RCC 7860 (cell line): ENCODE measurements around the gene MLPH.

Experiments used
- DNase-seq: peaks from one replicate; pipeline ENCODE4 v3.0.0-alpha.2; 2015; ENCODE audit warnings: low spot score
- FAIRE-seq: peaks from 2 replicates; lab custom pipeline; 2012; peaks lifted over from hg19 to GRCh38; lab: Jason Lieb, UNC

The MLPH gene, protein sequence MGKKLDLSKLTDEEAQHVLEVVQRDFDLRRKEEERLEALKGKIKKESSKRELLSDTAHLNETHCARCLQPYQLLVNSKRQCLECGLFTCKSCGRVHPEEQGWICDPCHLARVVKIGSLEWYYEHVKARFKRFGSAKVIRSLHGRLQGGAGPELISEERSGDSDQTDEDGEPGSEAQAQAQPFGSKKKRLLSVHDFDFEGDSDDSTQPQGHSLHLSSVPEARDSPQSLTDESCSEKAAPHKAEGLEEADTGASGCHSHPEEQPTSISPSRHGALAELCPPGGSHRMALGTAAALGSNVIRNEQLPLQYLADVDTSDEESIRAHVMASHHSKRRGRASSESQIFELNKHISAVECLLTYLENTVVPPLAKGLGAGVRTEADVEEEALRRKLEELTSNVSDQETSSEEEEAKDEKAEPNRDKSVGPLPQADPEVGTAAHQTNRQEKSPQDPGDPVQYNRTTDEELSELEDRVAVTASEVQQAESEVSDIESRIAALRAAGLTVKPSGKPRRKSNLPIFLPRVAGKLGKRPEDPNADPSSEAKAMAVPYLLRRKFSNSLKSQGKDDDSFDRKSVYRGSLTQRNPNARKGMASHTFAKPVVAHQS

DNA sequence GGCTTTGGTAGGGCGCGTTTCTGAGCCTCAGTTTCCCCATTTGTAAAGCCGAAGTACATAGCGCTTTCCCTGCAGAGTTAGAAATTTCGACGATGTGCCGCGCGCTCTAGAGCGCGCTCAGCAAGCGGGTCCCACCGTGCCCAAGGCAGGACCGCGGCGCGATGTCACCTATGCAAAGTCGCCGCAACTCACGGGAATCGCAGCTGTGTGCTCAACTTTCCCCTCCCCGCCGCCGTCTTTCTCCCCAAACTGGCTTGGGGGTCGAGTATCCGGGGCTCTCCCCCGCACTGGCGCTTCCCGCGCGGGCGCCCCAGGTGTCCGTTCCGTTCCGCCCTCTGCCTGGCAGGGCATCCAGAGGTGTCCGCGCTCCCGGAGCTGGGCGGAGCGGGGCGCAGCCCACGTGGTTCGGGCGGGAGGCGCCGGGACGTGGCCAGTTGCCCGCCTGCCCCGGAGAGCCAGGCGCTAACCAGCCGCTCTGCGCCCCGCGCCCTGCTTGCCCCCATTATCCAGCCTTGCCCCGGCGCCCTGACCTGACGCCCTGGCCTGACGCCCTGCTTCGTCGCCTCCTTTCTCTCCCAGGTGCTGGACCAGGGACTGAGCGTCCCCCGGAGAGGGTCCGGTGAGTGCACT is at the start of gene MLPH:
Gene MLPH, plus strand, starts transcription at position 433 of the 630 bp plus-strand sequence. CDS start 6,176 bp downstream, outside the sequence.
- FAIRE-seq (no peak), DNase-seq (no peak)

DNA sequence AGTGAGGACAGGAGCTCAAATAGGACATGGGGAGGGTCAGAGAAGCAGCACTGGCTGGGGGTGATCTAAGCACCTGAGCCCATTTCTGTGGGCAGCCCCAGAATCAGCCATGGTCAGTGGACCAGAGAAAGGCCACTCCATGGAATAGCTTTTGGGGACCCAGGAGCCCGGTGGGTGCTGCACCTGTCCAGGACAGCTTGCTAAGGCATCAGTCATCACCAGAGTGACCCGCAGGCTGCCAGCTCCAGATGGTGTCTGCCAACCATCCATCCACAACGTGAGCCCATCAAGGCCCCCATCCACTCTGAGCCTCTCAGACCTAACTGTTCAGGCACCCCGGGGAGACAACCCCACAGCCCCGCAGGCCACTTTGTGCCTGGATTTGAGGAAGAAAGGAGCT is 49.5 kb upstream of the MLPH start:
- FAIRE-seq (no peak), DNase-seq (no peak)

DNA sequence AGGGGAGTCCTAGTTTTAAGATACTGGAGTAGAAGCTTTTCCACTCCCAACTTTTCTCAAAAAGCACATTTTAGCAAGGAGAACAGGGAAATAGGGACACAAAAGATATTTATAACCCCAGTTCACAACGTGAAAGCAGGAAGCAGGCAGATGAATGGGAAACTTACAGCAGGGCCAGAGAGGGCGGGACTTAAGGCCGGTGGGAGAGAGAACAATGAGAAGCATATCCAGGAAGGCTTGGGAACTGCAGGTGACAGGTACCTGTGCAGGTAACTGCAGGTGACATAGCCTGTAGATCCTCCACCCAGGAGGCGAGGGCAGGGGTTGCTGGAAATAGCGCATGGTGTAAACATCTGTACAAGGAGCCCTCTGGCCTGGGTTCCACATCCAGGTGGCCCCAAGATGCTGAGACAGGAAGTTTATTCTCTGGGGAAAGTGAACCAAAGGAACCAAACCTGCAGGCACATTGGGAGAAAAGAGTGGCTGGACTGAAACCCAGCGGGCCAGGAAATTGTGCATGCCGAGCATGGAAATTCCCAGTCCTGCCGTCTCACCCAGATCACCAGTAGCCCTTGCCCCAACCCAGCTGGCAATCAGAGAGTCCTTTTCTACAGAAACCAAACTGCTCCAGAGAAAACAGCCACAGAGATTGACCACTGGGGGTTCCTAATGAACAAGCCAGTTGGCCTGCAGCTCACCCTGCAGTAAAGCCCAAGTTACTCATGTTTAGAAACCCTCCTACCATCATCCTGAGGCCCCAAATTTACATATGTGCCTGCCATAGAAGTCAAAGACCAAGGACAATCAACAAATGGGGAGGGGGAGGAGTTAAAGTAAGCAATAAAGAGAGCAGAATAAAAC is 48.7 kb upstream of the MLPH start:
- FAIRE-seq (no peak), DNase-seq (no peak)

DNA sequence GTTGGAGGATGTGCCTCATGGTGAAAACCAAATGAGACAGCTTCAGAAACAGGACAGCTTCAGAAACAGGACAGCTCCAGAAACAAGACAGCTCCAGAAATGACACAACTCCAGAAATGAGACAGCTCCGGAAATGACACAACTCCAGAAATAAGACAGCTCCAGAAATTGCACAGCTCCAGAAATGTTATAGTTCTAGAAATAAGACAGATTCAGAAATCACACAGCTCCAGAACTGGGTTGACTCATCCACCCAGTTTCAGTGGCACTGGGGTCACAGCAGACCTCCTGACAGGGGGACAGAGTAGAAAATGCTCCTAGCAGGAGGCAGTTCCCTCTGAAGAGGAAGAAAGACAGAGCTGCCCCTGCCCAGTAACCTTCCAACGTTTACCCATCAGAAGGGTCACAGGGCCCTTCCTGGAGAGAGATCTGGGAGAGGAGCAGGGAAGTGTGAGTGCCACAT is 46.2 kb upstream of the MLPH start:
- no peak for FAIRE-seq

DNA sequence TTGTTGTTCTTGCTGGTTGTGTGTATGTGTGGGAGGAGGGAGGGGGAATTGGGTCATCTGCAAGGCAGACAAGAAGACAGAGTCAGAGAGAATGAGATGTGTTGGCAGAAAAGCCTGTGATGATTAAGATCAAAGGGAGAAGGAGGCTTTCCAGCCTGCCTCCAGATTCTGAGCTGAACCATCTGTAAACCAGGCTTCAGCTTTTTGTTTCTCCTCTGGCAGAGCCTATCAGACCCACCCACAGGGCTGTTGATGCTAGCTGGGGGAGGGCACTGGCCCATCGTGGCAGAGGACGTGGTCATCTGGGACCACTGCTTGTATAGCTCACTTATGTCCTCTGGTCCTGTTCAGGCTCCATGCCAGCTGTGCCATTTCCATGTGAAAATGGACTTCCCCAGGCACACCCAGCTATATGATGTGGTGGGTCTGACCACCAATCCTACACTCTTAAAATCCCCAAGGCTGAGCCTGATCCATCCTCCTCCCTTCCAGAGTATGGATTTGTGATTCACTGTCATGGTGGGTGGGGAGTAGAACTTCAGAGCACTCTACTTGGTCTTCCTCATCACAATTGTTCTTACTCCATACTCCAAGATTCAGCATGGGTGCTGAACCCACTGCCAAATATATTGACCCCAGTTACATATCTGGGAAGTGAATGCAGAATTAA is 45.3 kb upstream of the MLPH start:
- FAIRE-seq (no peak), DNase-seq (no peak)

More for the DNA sequence above, 46.2 kb upstream of the MLPH start:
- DNase-seq = no peak

DNA sequence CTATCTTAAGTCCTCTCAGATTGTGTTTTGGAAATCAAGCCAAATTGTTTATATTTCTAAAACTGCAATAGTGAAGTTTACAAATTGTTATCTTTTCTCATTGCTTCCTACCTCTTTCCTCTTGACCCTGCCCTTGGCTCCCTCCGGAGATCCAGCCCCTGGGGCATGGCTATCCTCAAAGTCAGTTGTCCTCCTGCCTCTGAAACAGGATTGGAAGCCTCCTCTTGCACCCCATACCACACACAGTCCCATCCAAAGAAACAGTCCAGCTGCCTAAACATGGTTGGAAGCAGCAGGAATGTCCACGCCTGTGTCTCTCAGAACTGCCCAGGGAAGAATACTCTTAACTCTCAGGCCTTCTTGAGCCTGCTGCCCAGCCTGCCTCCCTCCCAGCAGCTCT is 43.0 kb upstream of the MLPH start:
- FAIRE-seq = no peak
- DNase-seq = no peak

DNA sequence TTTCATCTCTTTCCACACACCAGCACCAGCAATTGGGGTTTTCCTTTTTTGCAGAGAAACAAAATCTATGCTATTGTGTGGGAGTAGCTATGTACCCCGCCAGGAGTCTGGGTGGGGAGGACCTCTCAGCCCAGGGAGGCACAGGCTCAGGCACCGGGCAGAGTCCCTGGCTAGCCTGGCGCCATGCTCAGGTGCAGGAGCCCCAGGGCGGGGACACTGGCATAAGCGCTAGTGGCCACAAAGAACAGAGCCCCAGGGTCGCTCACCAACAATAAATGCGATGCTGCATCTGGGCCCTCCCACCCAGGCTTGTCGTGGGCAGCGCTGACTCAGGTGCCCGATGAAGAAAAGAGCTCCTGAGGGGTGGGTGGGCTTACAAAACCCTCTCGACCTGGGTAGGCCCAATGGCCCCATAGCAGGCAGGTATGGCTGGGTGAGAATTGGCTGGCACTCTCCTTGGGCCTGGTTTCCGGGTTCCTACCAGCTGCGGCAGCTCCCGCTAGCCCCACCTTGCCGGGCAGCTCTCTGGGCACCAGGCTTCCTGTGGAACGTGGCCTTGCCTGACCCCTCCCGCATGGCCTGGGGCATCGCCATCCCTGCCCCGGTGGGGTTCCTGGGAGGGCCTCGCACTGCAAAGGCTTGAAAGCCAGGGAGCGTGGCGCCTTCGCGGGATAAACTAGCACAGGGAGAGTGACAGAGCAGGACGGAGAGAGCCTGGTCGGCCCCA is 41.3 kb upstream of the MLPH start:
- FAIRE-seq (no peak), DNase-seq (no peak)

DNA sequence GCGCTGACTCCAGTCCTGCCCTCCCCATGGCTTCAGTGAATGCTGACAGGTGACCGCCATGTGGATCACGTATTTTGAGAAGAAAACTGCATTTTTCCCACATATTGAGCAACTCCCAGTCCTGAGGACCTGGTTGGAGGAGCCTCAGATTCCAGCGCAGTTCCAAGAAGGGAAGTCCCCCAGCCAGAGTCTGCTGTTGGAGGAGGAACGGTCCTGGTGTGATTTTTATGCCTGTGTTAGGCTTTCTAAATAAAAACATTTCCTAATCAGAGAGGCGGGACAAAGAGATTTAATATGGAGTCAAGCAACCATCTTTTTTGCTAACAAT is 40.7 kb upstream of the MLPH start:
- FAIRE-seq (no peak), DNase-seq (no peak)

DNA sequence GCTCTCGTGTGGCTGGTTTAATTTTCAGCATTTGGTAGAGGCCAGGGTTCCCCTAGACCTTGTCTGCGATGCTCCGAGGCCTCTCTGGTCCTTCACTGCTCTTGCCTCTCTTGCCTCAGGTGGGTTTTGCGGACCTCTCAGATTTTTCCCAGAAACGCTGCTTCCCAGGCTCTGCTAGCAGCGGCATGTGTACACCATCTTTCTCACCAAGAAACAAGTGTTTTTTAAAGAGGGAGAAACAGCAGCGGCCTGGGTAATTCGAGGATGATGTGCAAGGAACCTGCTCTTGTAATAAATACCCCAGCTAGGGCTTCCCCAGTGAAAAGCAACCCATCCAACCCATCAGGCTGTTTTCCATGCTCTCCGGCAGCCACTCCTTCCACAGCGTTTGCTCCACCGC is 39.6 kb upstream of the MLPH start:
- DNase-seq = no peak
- no peak for FAIRE-seq

DNA sequence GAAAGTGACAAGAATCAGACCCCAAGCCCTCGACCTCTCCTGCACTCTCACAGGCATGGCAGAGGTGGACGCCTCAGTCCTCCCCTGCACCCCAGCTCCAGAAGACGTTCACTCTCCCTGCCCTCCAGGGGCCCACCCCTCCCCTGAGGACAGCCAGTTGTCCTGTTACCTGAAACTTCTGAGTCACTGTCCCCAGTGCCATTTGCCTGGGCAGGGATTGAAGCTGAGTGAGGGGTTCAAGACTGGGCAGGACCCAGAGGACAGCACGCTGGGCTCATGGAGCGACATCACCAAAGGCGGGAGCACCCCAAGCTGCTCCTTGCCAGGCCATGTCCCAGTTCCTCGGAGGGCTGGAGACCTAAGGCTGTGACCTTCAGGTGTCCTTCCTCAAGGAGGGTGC is 38.9 kb upstream of the MLPH start:
- DNase-seq (no peak), FAIRE-seq (no peak)

DNA sequence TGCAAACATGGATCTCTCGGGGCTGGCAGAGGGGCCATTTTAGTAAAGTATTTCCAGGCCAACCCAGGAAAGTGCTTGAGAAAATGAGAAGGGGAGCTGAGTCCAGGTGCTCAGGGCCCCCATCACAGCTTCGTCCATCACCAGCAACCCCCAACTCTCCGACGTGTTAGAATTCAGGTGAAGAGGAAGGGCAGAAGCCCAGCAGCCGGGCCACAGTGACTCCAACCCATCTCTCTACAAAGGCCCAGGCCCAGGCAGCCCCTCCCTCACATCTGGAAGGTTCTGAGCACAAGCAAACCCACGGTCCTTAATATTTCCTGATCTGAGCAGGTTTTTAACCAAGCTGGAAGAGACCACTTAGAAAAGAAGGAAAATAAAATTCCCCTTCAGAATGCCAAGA is 38.4 kb upstream of the MLPH start:
- no peak for DNase-seq
- no peak for FAIRE-seq

DNA sequence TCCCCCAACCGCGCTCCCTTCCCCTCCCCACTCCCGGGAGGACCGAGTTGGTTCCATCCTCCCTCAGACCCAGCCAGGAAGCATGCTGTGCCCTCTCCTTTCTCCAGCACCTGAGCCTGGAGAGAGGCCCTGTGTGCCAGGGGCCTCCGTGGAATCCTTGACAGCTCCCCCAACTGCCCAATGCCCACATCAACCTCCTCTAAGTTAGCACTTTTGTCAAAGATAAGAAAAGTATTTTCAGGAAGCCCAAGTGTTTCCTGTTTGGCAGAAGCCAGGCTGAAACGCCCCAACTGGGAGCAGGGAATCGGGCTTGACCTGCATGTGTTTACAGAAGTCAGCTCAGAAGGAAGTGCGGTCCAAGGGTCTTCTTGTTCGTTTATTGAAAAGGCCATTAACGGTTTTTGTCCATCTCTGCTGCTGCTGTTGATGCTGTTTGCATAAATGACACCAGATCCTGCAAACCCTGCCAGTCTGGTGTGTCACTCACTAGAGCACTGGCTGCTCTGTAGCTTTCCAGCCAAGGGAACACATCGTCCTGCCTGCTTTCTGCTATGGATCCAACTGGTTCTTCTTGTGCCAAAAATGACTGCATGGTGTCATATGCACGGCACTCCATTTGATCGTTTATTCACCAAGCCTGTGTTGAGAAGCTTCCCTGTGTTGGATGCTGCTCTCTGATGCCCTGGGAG is 37.7 kb upstream of the MLPH start:
- DNase-seq = no peak
- no peak for FAIRE-seq

DNA sequence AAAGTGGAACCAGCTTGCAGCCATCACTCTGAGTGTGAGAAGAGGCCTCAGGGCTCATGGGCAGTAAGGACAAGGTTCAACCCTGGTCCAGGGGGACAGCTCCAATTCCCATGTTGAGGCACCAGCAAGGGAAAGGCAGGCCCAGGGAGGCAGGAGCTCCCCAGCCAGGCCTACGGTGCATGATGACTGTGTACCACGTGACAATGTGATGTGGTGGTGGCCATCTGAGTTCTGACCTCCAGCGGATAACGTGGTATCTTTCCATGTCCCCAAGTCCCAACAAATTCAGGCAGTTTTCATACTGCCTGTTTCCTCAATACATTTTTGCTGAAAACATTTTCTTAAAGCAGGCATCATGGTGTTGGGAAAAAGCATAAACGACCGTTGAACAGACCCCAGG is 36.9 kb upstream of the MLPH start:
- FAIRE-seq (no peak), DNase-seq (no peak)

DNA sequence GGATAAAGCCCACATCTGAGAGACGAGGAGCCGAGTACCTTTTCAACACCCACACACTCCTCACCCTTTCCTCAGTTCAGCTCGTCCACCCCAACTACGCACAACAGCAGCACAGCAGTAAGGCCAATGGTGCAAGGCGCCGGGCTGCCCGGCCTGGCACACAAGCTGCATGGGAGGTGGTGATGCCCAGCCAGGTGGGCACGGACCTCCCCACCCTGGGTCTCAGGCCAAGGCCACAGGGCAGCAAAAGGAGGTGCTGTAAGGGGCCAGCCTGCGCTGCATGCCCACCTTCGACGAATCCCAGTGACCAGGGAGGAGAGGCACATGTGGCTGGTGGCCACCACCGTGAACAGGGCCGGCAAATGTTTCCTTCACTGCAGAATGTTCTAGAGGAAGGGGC is 36.5 kb upstream of the MLPH start:
- FAIRE-seq (no peak), DNase-seq (no peak)

DNA sequence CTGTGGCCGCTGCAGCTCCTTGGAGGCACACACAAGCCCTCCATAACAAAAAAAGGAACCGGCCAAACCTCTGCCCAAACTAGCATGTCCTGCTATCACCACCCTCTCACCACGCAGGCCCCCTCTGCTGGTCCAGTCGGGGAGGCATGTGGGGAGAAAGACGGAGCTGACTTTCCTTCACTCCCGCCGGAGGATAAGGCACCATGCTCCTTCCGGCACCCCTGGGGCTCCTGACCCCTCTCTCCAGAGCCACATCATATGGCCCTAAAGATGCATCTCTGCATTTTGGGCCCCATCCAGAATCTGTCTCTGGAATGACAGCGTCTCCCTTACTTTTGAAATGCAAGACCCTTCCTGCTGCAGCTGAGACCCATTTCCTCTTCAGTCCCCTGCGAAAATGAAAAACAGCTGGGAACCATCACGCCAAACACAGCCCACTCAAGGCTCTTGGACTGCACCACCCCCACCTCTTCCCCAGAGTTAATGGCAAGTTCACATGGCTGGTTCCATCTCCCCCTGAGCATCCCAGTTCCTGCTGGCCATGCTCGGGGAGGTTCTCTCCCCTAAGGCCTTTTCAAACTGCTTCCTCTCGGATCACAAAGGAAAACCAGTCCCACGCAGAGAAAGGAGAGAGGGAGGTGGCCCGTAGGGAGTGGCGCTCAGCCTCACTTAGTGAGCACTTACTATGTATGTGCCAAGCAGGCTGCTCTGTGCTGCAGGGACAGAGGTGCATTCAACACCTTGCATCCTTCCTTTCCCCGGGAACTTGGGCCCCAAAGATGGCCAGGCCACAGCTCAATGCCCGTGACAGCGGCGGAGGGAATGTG is 35.2 kb upstream of the MLPH start:
- DNase-seq = no peak
- FAIRE-seq = no peak

DNA sequence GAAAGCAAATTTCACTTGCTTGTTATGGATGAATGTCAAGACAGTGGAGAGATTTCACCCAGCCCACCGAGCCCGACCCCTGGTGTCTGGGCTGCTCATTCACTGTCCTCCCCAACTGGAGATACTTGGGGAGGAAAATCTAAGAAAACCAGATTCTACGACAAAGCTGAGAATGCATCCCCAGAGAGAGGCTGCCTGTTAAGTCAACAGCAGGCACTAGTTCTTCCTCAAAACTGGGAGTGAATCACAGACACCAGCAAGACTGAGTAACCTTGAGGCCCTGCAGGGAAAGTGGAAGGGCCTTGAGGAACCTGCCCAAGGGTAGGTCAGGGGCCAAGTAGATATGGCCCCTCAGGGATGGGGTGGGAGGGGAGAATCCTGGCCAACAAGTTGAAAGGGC is 34.2 kb upstream of the MLPH start:
- DNase-seq = no peak

DNA sequence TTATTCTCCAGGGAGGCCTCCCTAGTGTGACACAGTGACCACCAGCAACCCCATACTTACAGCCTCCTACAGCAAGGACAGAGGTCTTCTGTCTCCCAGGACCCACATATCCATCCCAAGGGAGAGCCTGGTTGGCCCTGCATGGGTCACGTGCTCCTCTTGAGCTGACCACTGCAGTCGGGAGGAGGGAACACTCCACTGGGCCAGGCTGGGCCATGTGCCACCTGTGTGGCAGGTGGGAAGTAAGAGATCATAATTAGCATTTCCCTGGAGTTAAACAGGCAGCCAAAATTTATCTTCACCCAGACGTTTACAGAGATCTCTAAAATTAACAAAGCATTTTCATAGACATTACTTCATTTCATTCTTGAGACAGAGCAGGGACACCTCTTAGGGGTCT is 33.4 kb upstream of the MLPH start:
- no peak for FAIRE-seq

More for the DNA sequence above, 34.2 kb upstream of the MLPH start:
- FAIRE-seq = no peak

DNA sequence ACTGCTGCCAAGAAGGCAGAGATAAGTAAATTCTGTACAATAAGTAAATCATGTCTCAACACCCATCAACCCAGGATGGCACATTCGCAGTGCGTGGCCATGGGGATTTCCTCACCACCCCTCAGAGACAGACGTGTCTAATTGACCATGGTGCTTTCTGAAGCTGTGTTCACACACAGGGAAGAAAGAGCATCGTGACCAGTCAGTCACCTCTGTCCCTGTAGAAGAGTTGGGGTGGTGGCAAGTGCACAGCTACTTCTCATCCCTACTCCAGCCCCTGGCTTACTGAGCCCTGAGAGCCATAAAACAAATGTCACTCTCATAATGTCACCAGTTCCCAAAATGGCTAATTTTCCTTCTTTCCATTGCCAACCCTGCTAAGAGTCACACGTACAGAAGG is 31.3 kb upstream of the MLPH start:
- FAIRE-seq = no peak
- no peak for DNase-seq

More for the DNA sequence above, 33.4 kb upstream of the MLPH start:
- no peak for DNase-seq
